HepG2 (cell line): ENCODE results near the gene STBD1. TPM values are rescaled to one million over a fixed set of nuclear protein-coding genes. Genes with fewer than 3 reads are reported as not detected.

Source experiments
- NONO ChIP-seq, 2 experiments: fragments of 450-650 bp in 1 of 2; sonication (generic) in 1 of 2; formaldehyde crosslinking in 1 of 2; IDR thresholded peaks in 1 of 2; conservative IDR thresholded peaks in 1 of 2; 2 replicates each; pipeline versions ENCODE4 v1.6.1 to v1.8.0; 2017 to 2022; ENCODE audit warnings: mild to moderate bottlenecking in 1 of 2, missing genetic modification reagents in 1 of 2, moderate library complexity in 1 of 2
- NR2F6 ChIP-seq, 2 experiments: IDR thresholded peaks; 2 replicates each; pipeline ENCODE4 v1.6.1; 2016; ENCODE audit warnings: antibody characterized with exemption in 1 of 2, mild to moderate bottlenecking in 1 of 2
- RCOR2 ChIP-seq: IDR thresholded peaks from 2 replicates; pipeline ENCODE4 v1.6.1; 2016; ENCODE audit warnings: missing biosample characterization, missing genetic modification reagents
- RNF219 ChIP-seq: sonication (generic); formaldehyde crosslinking; IDR thresholded peaks from 2 replicates; pipeline ENCODE4 v1.5.0; 2020; ENCODE audit warnings: mild to moderate bottlenecking, missing genetic modification reagents
- SMAD1 ChIP-seq: sonication (generic); formaldehyde crosslinking; IDR thresholded peaks from 2 replicates; pipeline ENCODE4 v1.4.0; 2020; ENCODE audit warnings: missing genetic modification reagents, low read depth, mild to moderate bottlenecking, borderline replicate concordance
- TOE1 ChIP-seq: sonication (generic); formaldehyde crosslinking; IDR thresholded peaks from 2 replicates; pipeline ENCODE4 v1.4.0; 2020; ENCODE audit warnings: mild to moderate bottlenecking, missing genetic modification reagents
- TSC22D2 ChIP-seq: sonication (generic); formaldehyde crosslinking; IDR thresholded peaks from 2 replicates; pipeline ENCODE4 v1.5.1; 2020; ENCODE audit warnings: missing genetic modification reagents, mild to moderate bottlenecking, borderline replicate concordance
- ZBTB3 ChIP-seq: sonication (generic); formaldehyde crosslinking; IDR thresholded peaks from 2 replicates; pipeline ENCODE4 v1.4.0; 2020; ENCODE audit warnings: low read depth, mild to moderate bottlenecking, moderate library complexity, missing genetic modification reagents, borderline replicate concordance
- ZNF280D ChIP-seq: sonication (generic); formaldehyde crosslinking; IDR thresholded peaks from 2 replicates; pipeline ENCODE4 v1.5.1; 2020; ENCODE audit warnings: mild to moderate bottlenecking, missing genetic modification reagents
- ZNF446 ChIP-seq: sonication (generic); formaldehyde crosslinking; IDR thresholded peaks from 2 replicates; pipeline ENCODE4 v1.5.0; 2020; ENCODE audit warnings: mild to moderate bottlenecking, missing genetic modification reagents
- polyA plus RNA-seq, 8 experiments: library from polyadenylated mRNA; depleted of rRNA in 3 of 8; stranded (reverse) in 7 of 8; unstranded in 1 of 8; fragments of >200 nt; fragmentation: Illumina TruSeq in 4 of 8; extraction: Trizol in 4 of 8; gene quantifications; 2 replicates each; pipeline versions ENCODE4 v1.2.1 to v1.2.3, GENCODE V29; 2011 to 2016; ENCODE audit warnings: low read depth in 4 of 8, missing spikeins in 1 of 8, mixed read lengths in 1 of 8; ENCODE audit not compliant: insufficient read depth in 1 of 8
- total RNA-seq, 5 experiments: library from RNA; depleted of rRNA; stranded (reverse); fragments of >200 nt; fragmentation: Illumina TruSeq; extraction: Trizol; gene quantifications; 2 replicates each; pipeline ENCODE4 v1.2.3, GENCODE V29; 2016; ENCODE audit warnings: low read depth in 1 of 5

The STBD1 gene
- total and polyA plus RNA-seq, 2 of the 13 experiments (the other 11 are each of a cell fraction or from before 2014, with no cell fraction given): 2.8 to 4.3 TPM

GRCh38 chr4:76267811-76268210 lies 38.7 kb upstream of the STBD1 start (continued):
- no peak for TF ChIP-seq ZNF280D (CRISPR knock-in tag)
- TF ChIP-seq RNF219: no peak
- no peak for TF ChIP-seq TOE1 (CRISPR knock-in tag)
- TF ChIP-seq TSC22D2: no peak
- no peak for TF ChIP-seq SMAD1 (CRISPR knock-in tag)
- no peak for TF ChIP-seq ZNF446 (CRISPR knock-in tag)
- no peak for TF ChIP-seq ZBTB3 (CRISPR knock-in tag)
- no peak for TF ChIP-seq NONO (IDR thresholded peaks at IDR 0.05)
- no peak for TF ChIP-seq NONO (CRISPR knock-in tag; conservative IDR thresholded peaks at IDR 0.05)
- no peak for TF ChIP-seq NR2F6 (IDR thresholded peaks at IDR 0.05)
- no peak for TF ChIP-seq NR2F6 (CRISPR knock-in tag; IDR thresholded peaks at IDR 0.05)
- TF ChIP-seq RCOR2: no peak
